ENCODE data around the gene DEGS1.

The DEGS1 gene

GRCh38 chr1:224172229-224172628 is 10.8 kb upstream of the DEGS1 start:
- no peak for DNase-seq (ENCODE audit: low spot score)
- H3K18ac ChIP-seq (ENCODE audit: low read length) = no peak overlapping the region
- no peak overlapping the region for H2BK12ac ChIP-seq (ENCODE audit: low read length)
- peaks cover 0 to 2% of the 10 kb centered on the region in 2 donors for H3K9me3 ChIP-seq (replicated peaks in 1 of 2; ENCODE audit: control insufficient read depth in 2 of 2, insufficient read depth in 1 of 2, low read depth in 1 of 2, low read length in 2 of 2)
- no peak overlapping the region for H2BK5ac ChIP-seq (ENCODE audit: low read length)
- no peaks in the 10 kb centered on the region for H3K36me3 ChIP-seq (replicated peaks in 1 of 2; ENCODE audit: control insufficient read depth in 2 of 2, insufficient read depth in 2 of 2, low read length in 2 of 2)
- H3K14ac ChIP-seq (ENCODE audit: low read length) = no peak overlapping the region
- H3K9ac ChIP-seq (ENCODE audit: low read depth, low read length, poor library complexity) = no peak overlapping the region
- no peak overlapping the region for H2AK5ac ChIP-seq (ENCODE audit: low read depth, low read length)
- no peaks in the 10 kb centered on the region for H3K79me1 ChIP-seq (ENCODE audit: low read depth, low read length)
- no peak overlapping the region for H2BK15ac ChIP-seq (ENCODE audit: low read length)
- H4K8ac ChIP-seq (ENCODE audit: low read depth, low read length) = no peak overlapping the region
- no peak overlapping the region for H3K27ac ChIP-seq (replicated peaks; ENCODE audit: low read length)
- H2BK120ac ChIP-seq (ENCODE audit: low read depth, low read length) = no peak overlapping the region
- WGBS, 2 donors (ENCODE audit: extremely low coverage in 2 of 2, insufficient read length in 2 of 2, insufficient replicate concordance in 1 of 2) = 89 to 100% methylated on average over 1 of the region's 3 CpGs
- H2AFZ ChIP-seq (ENCODE audit: low read length) = no peak overlapping the region
- H3K4me3 ChIP-seq (ENCODE audit: low read length in 2 of 2) = no peak overlapping the region
- no peak overlapping the region for H4K91ac ChIP-seq (ENCODE audit: low read depth, low read length, poor library complexity)
- H3K4ac ChIP-seq (ENCODE audit: low read length) = no peak overlapping the region
- H3K27me3 ChIP-seq (ENCODE audit: control insufficient read depth in 3 of 3, insufficient read depth in 3 of 3, low read depth in 1 of 3, low read length in 3 of 3) = no peaks in the 10 kb centered on the region
- H3K23ac ChIP-seq (ENCODE audit: low read depth, low read length, poor library complexity) = no peak overlapping the region
- H3K4me1 ChIP-seq (ENCODE audit: control insufficient read depth in 2 of 2, insufficient read depth in 1 of 2, low read depth in 1 of 2, low read length in 2 of 2) = no peaks in the 10 kb centered on the region
- H3K4me2 ChIP-seq (ENCODE audit: insufficient read depth, low read length, poor library complexity, severe bottlenecking) = no peak overlapping the region

GRCh38 chr1:224173523-224173922 is 9.5 kb upstream of the DEGS1 start:
- H2AK5ac ChIP-seq (ENCODE audit: low read depth, low read length) = no peak overlapping the region

GRCh38 chr1:224175617-224176016 is 7.4 kb upstream of the DEGS1 start:
- Histone ChIP-seq H3K4ac (ENCODE audit: low read length) (no peak overlapping the region), H2AK5ac (ENCODE audit: low read depth, low read length) (no peak overlapping the region), H3K9me3 (replicated peaks in 1 of 2; ENCODE audit: control insufficient read depth in 2 of 2, insufficient read depth in 1 of 2, low read depth in 1 of 2, low read length in 2 of 2) (peaks cover 0 to under 1% of the 10 kb centered on the region in 2 donors), H2AFZ (ENCODE audit: low read length) (peak overlapping the region; percentile 93), H3K18ac (ENCODE audit: low read length) (no peak overlapping the region), H3K9ac (ENCODE audit: low read depth, low read length, poor library complexity) (no peak overlapping the region), H3K4me3 (ENCODE audit: low read length in 2 of 2) (peak overlapping the region in 1 of 2 donors; percentile 37), H3K4me2 (ENCODE audit: insufficient read depth, low read length, poor library complexity, severe bottlenecking) (no peak overlapping the region), H3K23ac (ENCODE audit: low read depth, low read length, poor library complexity) (no peak overlapping the region), H3K4me1 (ENCODE audit: control insufficient read depth in 2 of 2, insufficient read depth in 1 of 2, low read depth in 1 of 2, low read length in 2 of 2) (no peaks in the 10 kb centered on the region), H4K91ac (ENCODE audit: low read depth, low read length, poor library complexity) (no peak overlapping the region), H3K36me3 (replicated peaks in 1 of 2; ENCODE audit: control insufficient read depth in 2 of 2, insufficient read depth in 2 of 2, low read length in 2 of 2) (no peaks in the 10 kb centered on the region), H3K79me1 (ENCODE audit: low read depth, low read length) (no peaks in the 10 kb centered on the region), H4K8ac (ENCODE audit: low read depth, low read length) (no peak overlapping the region), H3K14ac (ENCODE audit: low read length) (no peak overlapping the region), H3K27ac (replicated peaks; ENCODE audit: low read length) (no peak overlapping the region), H3K27me3 (ENCODE audit: control insufficient read depth in 3 of 3, insufficient read depth in 3 of 3, low read depth in 1 of 3, low read length in 3 of 3) (no peaks in the 10 kb centered on the region), H2BK5ac (ENCODE audit: low read length) (no peak overlapping the region), H2BK120ac (ENCODE audit: low read depth, low read length) (no peak overlapping the region), H2BK15ac (ENCODE audit: low read length) (no peak overlapping the region), H2BK12ac (ENCODE audit: low read length) (no peak overlapping the region)
- no peak for DNase-seq (ENCODE audit: low spot score)
- WGBS, 2 donors (ENCODE audit: extremely low coverage in 2 of 2, insufficient read length in 2 of 2, insufficient replicate concordance in 1 of 2) = no CpG with 5 or more reads among the region's 21 CpGs

More at GRCh38 chr1:224173523-224173922, 9.5 kb upstream of the DEGS1 start:
- H3K18ac ChIP-seq (ENCODE audit: low read length) = no peak overlapping the region
- H3K14ac ChIP-seq (ENCODE audit: low read length) = no peak overlapping the region
- no peak overlapping the region for H3K9ac ChIP-seq (ENCODE audit: low read depth, low read length, poor library complexity)
- H3K9me3 ChIP-seq (replicated peaks in 1 of 2; ENCODE audit: control insufficient read depth in 2 of 2, insufficient read depth in 1 of 2, low read depth in 1 of 2, low read length in 2 of 2) = peaks cover 0 to 2% of the 10 kb centered on the region in 2 donors
- no peak overlapping the region for H2AFZ ChIP-seq (ENCODE audit: low read length)
- no peak overlapping the region for H3K4me3 ChIP-seq (ENCODE audit: low read length in 2 of 2)
- no peak overlapping the region for H2BK120ac ChIP-seq (ENCODE audit: low read depth, low read length)
- no peak for DNase-seq (ENCODE audit: low spot score)
- no CpG with 5 or more reads among the region's 5 CpGs for WGBS, 2 donors (ENCODE audit: extremely low coverage in 2 of 2, insufficient read length in 2 of 2, insufficient replicate concordance in 1 of 2)
- H3K4me2 ChIP-seq (ENCODE audit: insufficient read depth, low read length, poor library complexity, severe bottlenecking) = no peak overlapping the region
- H2BK12ac ChIP-seq (ENCODE audit: low read length) = no peak overlapping the region
- no peaks in the 10 kb centered on the region for H3K36me3 ChIP-seq (replicated peaks in 1 of 2; ENCODE audit: control insufficient read depth in 2 of 2, insufficient read depth in 2 of 2, low read length in 2 of 2)
- H3K4me1 ChIP-seq (ENCODE audit: control insufficient read depth in 2 of 2, insufficient read depth in 1 of 2, low read depth in 1 of 2, low read length in 2 of 2) = no peaks in the 10 kb centered on the region
- no peak overlapping the region for H2BK15ac ChIP-seq (ENCODE audit: low read length)
- H4K91ac ChIP-seq (ENCODE audit: low read depth, low read length, poor library complexity) = no peak overlapping the region
- no peak overlapping the region for H4K8ac ChIP-seq (ENCODE audit: low read depth, low read length)
- H3K23ac ChIP-seq (ENCODE audit: low read depth, low read length, poor library complexity) = no peak overlapping the region
- H3K27me3 ChIP-seq (ENCODE audit: control insufficient read depth in 3 of 3, insufficient read depth in 3 of 3, low read depth in 1 of 3, low read length in 3 of 3) = no peaks in the 10 kb centered on the region
- no peak overlapping the region for H3K27ac ChIP-seq (replicated peaks; ENCODE audit: low read length)
- H2BK5ac ChIP-seq (ENCODE audit: low read length) = no peak overlapping the region
- no peaks in the 10 kb centered on the region for H3K79me1 ChIP-seq (ENCODE audit: low read depth, low read length)
- no peak overlapping the region for H3K4ac ChIP-seq (ENCODE audit: low read length)

- no CpG with 5 or more reads among the region's 9 CpGs for WGBS, 2 donors (ENCODE audit: extremely low coverage in 2 of 2, insufficient read length in 2 of 2, insufficient replicate concordance in 1 of 2)
- Histone ChIP-seq H3K79me1 (ENCODE audit: low read depth, low read length) (no peaks in the 10 kb centered on the region), H3K4ac (ENCODE audit: low read length) (no peak overlapping the region), H4K8ac (ENCODE audit: low read depth, low read length) (no peak overlapping the region), H3K27ac (replicated peaks; ENCODE audit: low read length) (no peak overlapping the region), H2BK120ac (ENCODE audit: low read depth, low read length) (no peak overlapping the region), H3K9ac (ENCODE audit: low read depth, low read length, poor library complexity) (no peak overlapping the region), H2AFZ (ENCODE audit: low read length) (no peak overlapping the region), H3K9me3 (replicated peaks in 1 of 2; ENCODE audit: control insufficient read depth in 2 of 2, insufficient read depth in 1 of 2, low read depth in 1 of 2, low read length in 2 of 2) (no peaks in the 10 kb centered on the region), H2BK15ac (ENCODE audit: low read length) (no peak overlapping the region), H2BK5ac (ENCODE audit: low read length) (no peak overlapping the region), H2BK12ac (ENCODE audit: low read length) (no peak overlapping the region), H3K27me3 (ENCODE audit: control insufficient read depth in 3 of 3, insufficient read depth in 3 of 3, low read depth in 1 of 3, low read length in 3 of 3) (no peaks in the 10 kb centered on the region), H3K18ac (ENCODE audit: low read length) (no peak overlapping the region), H3K4me1 (ENCODE audit: control insufficient read depth in 2 of 2, insufficient read depth in 1 of 2, low read depth in 1 of 2, low read length in 2 of 2) (peaks cover 0 to 2% of the 10 kb centered on the region in 2 donors), H4K91ac (ENCODE audit: low read depth, low read length, poor library complexity) (no peak overlapping the region), H3K4me2 (ENCODE audit: insufficient read depth, low read length, poor library complexity, severe bottlenecking) (no peak overlapping the region), H3K23ac (ENCODE audit: low read depth, low read length, poor library complexity) (no peak overlapping the region), H3K14ac (ENCODE audit: low read length) (no peak overlapping the region), H2AK5ac (ENCODE audit: low read depth, low read length) (no peak overlapping the region), H3K4me3 (ENCODE audit: low read length in 2 of 2) (no peak overlapping the region), H3K36me3 (replicated peaks in 1 of 2; ENCODE audit: control insufficient read depth in 2 of 2, insufficient read depth in 2 of 2, low read length in 2 of 2) (no peaks in the 10 kb centered on the region)
- no peak for DNase-seq (ENCODE audit: low spot score)
Observed at GRCh38 chr1:224177356-224177999, 5.6 kb upstream of the DEGS1 start.
